Coronary artery (tissue), 2 donors: ENCODE measurements around the gene KRTAP10-11.
"Not testable (repeated sequence)": the region's sequence is repeated elsewhere in the genome, so short reads cannot be mapped to it uniquely, and the experiment has no call there.

Experiments
- DNase-seq: peaks from one replicate; pipeline ENCODE4 v3.0.0-alpha.2; 2017; ENCODE audit warnings: low spot score
- H3K27ac ChIP-seq, 2 donors: fragments of 200-600 bp; sonication (generic); one replicate each; pipeline ENCODE4 v1.5.1; 2016 to 2019
- H3K4me3 ChIP-seq: fragments of 200-600 bp; sonication (generic); 2 replicates; pipeline ENCODE4 v1.5.1; 2016; ENCODE audit warnings: mild to moderate bottlenecking, moderate library complexity
- TF ChIP-seq, protein P1 (sequence below): fragments of 200-600 bp; sonication (generic); IDR thresholded peaks from one replicate; pipeline ENCODE4 v1.5.1; 2019; ENCODE audit warnings: antibody characterized with exemption

Gene KRTAP10-11

DNA sequence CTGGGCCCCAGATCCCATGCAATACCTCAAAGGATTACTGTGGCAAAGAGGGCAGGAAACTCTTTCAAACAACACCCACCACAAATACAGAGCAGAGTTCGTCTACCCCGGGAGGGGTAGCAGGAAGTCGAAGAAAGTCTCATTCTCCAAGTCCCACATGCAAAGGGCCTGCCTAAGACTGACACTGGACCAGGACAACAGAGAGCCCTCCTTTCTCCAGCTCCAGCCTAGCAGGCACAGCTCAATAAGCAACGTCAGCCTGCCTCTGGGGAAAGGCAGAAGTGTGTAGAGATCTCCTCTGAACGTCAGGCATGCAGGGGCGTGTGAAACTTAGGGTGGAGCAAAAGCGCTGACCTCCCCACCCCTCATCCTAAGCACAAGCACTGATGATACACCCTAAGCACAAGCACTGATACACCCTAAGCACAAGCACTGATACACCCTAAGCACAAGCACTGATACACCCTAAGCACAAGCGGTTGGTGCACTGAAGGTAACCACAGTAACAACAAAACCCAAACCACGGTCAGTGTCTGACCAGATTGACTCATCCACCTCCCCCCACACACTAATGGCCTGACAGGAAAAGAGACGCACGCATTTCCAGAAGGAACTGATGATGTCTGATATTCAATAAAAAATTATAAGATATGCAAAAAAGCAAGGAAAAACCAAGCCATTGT, 12.8 kb downstream of the KRTAP10-11 start:
- no peak overlapping the region for H3K27ac ChIP-seq
- H3K4me3 ChIP-seq: no peak overlapping the region
- DNase-seq: no peak
- TF ChIP-seq, protein P1, sequence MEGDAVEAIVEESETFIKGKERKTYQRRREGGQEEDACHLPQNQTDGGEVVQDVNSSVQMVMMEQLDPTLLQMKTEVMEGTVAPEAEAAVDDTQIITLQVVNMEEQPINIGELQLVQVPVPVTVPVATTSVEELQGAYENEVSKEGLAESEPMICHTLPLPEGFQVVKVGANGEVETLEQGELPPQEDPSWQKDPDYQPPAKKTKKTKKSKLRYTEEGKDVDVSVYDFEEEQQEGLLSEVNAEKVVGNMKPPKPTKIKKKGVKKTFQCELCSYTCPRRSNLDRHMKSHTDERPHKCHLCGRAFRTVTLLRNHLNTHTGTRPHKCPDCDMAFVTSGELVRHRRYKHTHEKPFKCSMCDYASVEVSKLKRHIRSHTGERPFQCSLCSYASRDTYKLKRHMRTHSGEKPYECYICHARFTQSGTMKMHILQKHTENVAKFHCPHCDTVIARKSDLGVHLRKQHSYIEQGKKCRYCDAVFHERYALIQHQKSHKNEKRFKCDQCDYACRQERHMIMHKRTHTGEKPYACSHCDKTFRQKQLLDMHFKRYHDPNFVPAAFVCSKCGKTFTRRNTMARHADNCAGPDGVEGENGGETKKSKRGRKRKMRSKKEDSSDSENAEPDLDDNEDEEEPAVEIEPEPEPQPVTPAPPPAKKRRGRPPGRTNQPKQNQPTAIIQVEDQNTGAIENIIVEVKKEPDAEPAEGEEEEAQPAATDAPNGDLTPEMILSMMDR: no peak

DNA sequence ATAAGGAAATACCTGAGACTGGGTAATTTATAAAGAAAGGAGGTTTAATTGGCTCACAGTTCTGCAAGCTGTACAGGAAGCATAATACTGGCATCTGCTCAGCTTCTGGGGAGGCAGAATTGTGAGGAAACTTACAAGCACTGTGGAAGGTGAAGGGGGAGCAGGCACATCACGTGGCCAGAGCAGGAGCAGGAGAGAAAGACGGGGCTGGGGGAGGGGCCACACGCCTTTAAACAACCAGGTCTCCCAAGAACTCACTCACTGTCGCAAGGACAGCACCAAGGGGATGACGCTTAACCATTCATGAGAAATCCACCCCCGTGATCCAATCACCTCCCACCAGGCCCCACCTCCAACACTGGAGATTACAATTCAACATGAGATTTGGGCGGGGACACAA, 15.4 kb downstream of the KRTAP10-11 start:
- not testable (repeated sequence) for H3K27ac ChIP-seq, H3K4me3 ChIP-seq, DNase-seq

DNA sequence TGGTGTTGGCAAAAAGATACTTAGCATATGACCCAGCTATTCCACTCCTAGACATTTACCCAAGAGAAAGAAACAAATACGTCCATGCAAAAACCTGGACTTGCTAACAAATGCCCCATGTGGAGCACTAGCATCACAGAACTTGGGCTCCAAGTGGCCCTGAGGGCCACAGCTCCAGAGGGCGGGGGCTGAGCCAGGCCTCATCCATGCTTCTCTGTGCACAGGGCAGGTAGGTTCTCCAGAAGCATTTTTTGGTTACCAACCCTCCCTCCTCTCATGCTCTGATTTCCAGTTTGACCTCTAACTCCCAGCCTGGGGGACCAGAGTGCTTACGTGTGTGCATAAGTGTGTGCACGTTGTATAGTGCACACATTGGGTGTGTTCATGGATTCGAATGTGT, 18.5 kb downstream of the KRTAP10-11 start:
- TF ChIP-seq, protein P1: no peak
- no peak overlapping the region for H3K4me3 ChIP-seq
- no peak overlapping the region for H3K27ac ChIP-seq
- no peak for DNase-seq

DNA sequence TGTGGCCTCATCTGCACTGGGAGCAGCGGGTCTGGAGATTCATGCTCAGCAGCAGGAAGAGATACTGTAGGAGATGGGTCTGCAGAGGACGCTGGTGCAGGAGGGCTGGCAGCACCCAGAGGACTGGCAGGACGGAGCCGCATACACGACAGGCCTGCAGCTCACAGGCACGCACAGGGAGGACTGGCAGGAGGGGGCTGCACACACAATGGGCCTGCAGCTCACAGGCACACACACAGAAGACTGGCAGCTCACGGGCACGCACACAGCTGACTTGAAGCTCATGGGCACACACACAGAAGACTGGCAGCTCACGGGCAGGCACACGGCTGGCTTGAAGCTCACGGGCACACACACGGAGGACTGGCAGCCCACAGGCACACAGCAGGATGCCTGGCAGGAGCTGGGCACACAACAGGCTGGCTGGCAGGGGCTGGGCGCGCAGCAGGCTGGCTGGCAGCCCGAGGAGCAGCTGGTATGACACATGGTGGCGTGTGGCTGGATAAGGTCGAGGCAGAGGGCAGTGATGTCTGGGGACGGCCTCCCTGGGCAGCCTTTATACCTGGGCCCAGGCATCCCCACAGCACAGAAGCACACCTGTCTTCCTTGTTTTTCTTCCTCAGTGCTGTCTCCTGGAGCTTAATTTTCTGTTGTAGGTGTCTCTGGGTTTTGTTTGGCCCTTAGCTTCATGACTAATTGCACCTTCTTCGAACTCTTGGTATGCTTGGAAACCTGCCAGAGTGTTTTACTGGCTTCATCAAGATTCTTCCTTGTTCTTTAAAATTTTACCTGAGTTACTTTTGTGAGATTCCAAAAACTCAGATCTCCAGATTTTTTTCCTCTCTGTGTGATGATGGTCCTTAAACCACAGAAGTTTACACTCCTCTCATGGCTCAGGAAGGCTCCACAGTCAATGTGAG, 20.4 kb downstream of the KRTAP10-11 start, which contains the start of gene KRTAP12-2:
KRTAP12-2 (minus strand) TSS at position 527 of the 920 bp plus-strand sequence; CDS start at position 486, 41 bp downstream.
- no peak within 1 kb of the TSS for H3K27ac ChIP-seq
- DNase-seq: no peak
- no peak within 1 kb of the TSS for H3K4me3 ChIP-seq
- TF ChIP-seq, protein P1: no peak

DNA sequence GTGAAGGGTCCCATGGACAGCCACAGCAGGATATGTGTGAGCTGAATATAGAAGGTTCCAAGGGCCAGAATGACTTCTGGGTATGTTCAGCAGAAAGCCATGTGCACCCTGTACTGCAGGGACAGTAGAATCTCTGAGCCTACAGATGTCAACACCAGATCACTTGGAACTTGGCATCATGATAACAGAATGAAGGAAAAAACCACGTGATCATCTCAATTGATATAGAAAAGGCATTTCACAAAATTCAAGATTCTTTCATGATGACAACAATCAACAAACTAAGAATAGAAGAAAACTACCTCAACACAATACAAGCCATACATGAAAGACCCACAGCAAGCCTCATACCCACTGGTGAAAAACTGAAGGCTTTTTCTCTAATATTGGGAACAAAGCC, 21.4 kb downstream of the KRTAP10-11 start:
- H3K27ac ChIP-seq: no peak overlapping the region
- TF ChIP-seq, protein P1: no peak
- H3K4me3 ChIP-seq: no peak overlapping the region
- no peak for DNase-seq

DNA sequence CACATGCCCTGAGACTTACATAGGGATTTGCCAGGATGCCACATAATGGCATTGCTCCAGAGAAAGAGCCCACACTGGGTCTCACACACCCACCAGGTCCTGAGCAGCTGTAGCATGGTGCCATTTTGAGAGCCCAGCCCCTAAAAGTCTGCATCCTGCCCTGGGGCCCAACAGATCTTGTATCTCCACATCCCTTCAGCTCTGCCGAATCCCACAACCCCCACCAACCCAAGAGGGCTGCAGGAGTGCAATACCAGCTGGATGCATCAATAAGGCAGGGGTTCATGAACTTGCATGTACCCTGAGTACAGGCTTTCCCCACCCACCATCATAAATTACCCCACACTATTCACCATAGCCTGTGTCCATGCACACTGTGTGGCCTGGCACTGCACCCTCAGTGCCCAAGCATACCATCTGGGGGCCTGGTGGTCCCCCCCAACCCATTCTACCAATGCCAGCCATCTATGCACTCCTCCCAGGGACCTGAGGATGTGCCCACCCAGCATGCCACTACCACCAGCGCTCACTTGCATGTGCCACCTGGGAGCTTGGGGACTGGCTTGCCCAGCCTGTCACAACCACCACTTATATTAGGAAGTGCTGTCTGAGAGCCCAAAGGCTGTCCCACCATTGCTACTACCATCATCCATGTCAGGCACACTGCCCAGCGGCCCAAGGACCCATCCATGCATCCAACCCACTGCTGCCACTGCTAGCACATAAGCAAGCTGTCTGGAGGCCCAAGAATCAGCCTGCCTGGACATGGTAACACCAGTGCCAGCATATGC, 24.6 kb downstream of the KRTAP10-11 start:
- H3K4me3 ChIP-seq: no peak overlapping the region
- DNase-seq: no peak
- H3K27ac ChIP-seq: no peak overlapping the region
- TF ChIP-seq, protein P1: no peak

DNA sequence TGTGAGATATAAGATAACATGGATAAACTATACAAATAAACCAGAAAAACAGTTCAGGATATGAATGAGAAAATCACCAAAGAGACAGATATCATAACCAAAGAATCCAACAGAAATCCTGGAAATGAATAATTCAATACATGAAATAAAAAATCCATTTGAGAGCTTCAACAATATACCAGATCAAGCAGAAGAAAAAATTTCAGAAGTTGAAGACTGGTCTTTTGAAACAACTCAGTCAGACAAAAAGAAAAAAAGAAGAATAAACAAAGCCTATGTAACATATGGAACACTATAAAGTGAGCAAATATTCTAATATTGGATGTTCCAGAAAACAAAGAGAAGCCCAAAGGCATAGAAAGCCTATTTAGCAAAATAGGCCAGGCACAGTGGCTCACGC, 25.7 kb downstream of the KRTAP10-11 start:
- Histone ChIP-seq H3K4me3 (no peak overlapping the region), H3K27ac (no peak overlapping the region)
- no peak for DNase-seq
- TF ChIP-seq, protein P1: no peak
